T-cell (primary cell): ENCODE measurements around the gene NRP1. TPM values are rescaled to one million over a fixed set of nuclear protein-coding genes. Genes with fewer than 3 reads are reported as not detected.

Source experiments
- ATAC-seq, 4 experiments: fragments of 200-7000 bp in 3 of 4; fragments of 150-1000 bp in 1 of 4; cut with Tn5 transposase; replicated peaks in 1 of 4; 1 replicate in 3 of 4; 2 replicates in 1 of 4; pipeline ENCODE4 v1.10.0; 2021; ENCODE audit warnings: moderate library complexity in 3 of 4, mild to moderate bottlenecking in 2 of 4, moderate number of reproducible peaks in 1 of 4
- CTCF ChIA-PET, 2 donors: fragments of 300-600 bp; sonication (Branson Sonifier 250); formaldehyde crosslinking; loops; one replicate each; lab custom pipeline; 2022; ENCODE audit warnings: antibody characterized with exemption in 2 of 2; lab: Charles Lee
- POLR2A ChIA-PET, 2 donors: fragments of 300-600 bp; sonication (Branson Sonifier 250); formaldehyde crosslinking; loops; one replicate each; lab custom pipeline; 2022; ENCODE audit warnings: antibody characterized with exemption in 2 of 2; lab: Charles Lee
- DNase-seq, 35 experiments: peaks; one replicate each; pipeline versions ENCODE4 v3.0.0 to v3.0.0-alpha.2; 2013 to 2023
- H3K27ac ChIP-seq: one replicate; pipeline ENCODE4 v1.5.1; 2013; ENCODE audit warnings: low read length
- H3K27me3 ChIP-seq, 2 experiments: replicated peaks in 1 of 2; 1 replicate in 1 of 2; 2 replicates in 1 of 2; pipeline versions ENCODE4 v1.6.1 to v1.7.0; 2013; ENCODE audit warnings: low read length in 1 of 2, mixed read lengths in 1 of 2; ENCODE audit not compliant: control insufficient read depth in 2 of 2, insufficient read depth in 2 of 2; ENCODE audit errors: extremely low read depth in 1 of 2
- H3K36me3 ChIP-seq, 2 donors: 1 replicate in 1 of 2; 2 replicates in 1 of 2; pipeline versions ENCODE4 v1.6.1 to v1.7.0; 2013; ENCODE audit warnings: low read length in 1 of 2; ENCODE audit not compliant: control insufficient read depth in 2 of 2, insufficient read depth in 1 of 2; ENCODE audit errors: extremely low read depth in 1 of 2
- H3K4me1 ChIP-seq, 2 experiments: 1 replicate in 1 of 2; 2 replicates in 1 of 2; pipeline versions ENCODE4 v1.6.1 to v1.7.0; 2013; ENCODE audit warnings: low read length in 2 of 2, mixed read lengths in 1 of 2; ENCODE audit not compliant: insufficient read depth in 2 of 2, control insufficient read depth in 1 of 2; ENCODE audit errors: extremely low read depth in 1 of 2
- H3K4me3 ChIP-seq, 2 donors: 1 replicate in 1 of 2; 2 replicates in 1 of 2; pipeline versions ENCODE4 v1.5.1 to v1.7.0; 2013; ENCODE audit warnings: mild to moderate bottlenecking in 2 of 2, low read length in 1 of 2, moderate library complexity in 1 of 2; ENCODE audit not compliant: control insufficient read depth in 1 of 2; ENCODE audit errors: extremely low read depth in 1 of 2
- H3K9me3 ChIP-seq: 2 replicates; pipeline ENCODE4 v1.7.0; 2013
- H3K27ac Mint-ChIP-seq, 2 donors: one replicate each; pipeline ENCODE4 v1.8.0; 2020 to 2021; ENCODE audit warnings: mild to moderate bottlenecking in 2 of 2, mixed read lengths in 2 of 2
- H3K27me3 Mint-ChIP-seq, 2 donors: one replicate each; pipeline ENCODE4 v1.8.0; 2021 to 2022; ENCODE audit warnings: mixed read lengths in 2 of 2
- H3K36me3 Mint-ChIP-seq: one replicate; pipeline ENCODE4 v1.8.0; 2021; ENCODE audit warnings: mixed read lengths
- H3K4me1 Mint-ChIP-seq, 3 donors: one replicate each; pipeline ENCODE4 v1.8.0; 2020 to 2022; ENCODE audit warnings: mixed read lengths in 3 of 3, mild to moderate bottlenecking in 1 of 3
- H3K4me3 Mint-ChIP-seq, 3 donors: one replicate each; pipeline ENCODE4 v1.8.0; 2020 to 2022; ENCODE audit warnings: mild to moderate bottlenecking in 3 of 3, mixed read lengths in 3 of 3, moderate library complexity in 3 of 3
- H3K9me3 Mint-ChIP-seq, 3 donors: one replicate each; pipeline ENCODE4 v1.8.0; 2020 to 2022; ENCODE audit warnings: mixed read lengths in 3 of 3
- WGBS: methylation state at CpG from one replicate; pipeline ENCODE4 v1.1.5; 2013; ENCODE audit warnings: missing lambda C conversion rate; ENCODE audit not compliant: insufficient coverage; 5-methylcytosine and 5-hydroxymethylcytosine counted together
- total RNA-seq, 35 experiments: library from RNA in 6 of 35; stranded (reverse) in 6 of 35; fragments of 120-200 nt in 1 of 35; gene quantifications; one replicate each; pipeline versions ENCODE4 v1.2.1 to v1.2.4 and lab custom pipeline; 2013 to 2026

NRP1 gene
- total RNA-seq, 5 donors from 2014 or later (not counting 1 experiment from before 2014, with no cell fraction given) = 0.62 to 1.9 (median 1.1) TPM; not detected in 2

- Histone ChIP-seq H3K27ac (no peak overlapping the region), H3K4me1 (peaks cover 0 to 5% of the 10 kb centered on the region in 2 experiments), H3K36me3 (no peaks in the 10 kb centered on the region), H3K4me3 (no peak overlapping the region), H3K9me3 (no peaks in the 10 kb centered on the region), H3K27me3 (no peaks in the 10 kb centered on the region)
- CTCF ChIA-PET = no interaction called here
- Mint-ChIP-seq H3K9me3 (no peaks in the 10 kb centered on the region), H3K4me1 (peaks cover 3 to 10% (median 9%) of the 10 kb centered on the region in 3 donors), H3K27me3 (peaks cover 0 to 10% of the 10 kb centered on the region in 2 donors), H3K27ac (no peak overlapping the region), H3K36me3 (no peaks in the 10 kb centered on the region), H3K4me3 (no peak overlapping the region)
- WGBS = no CpG with 5 or more reads among the region's 2 CpGs
- DNase-seq = no peak
- no peak for ATAC-seq
- POLR2A ChIA-PET = no interaction called here
Observed at GRCh38 chr10:33295851-33296250, 38.6 kb downstream of the NRP1 start.

- no peaks in the 10 kb centered on the region for H3K27me3 ChIP-seq
- ATAC-seq (no peak), DNase-seq (no peak)
- Mint-ChIP-seq H3K36me3 (no peaks in the 10 kb centered on the region), H3K4me1 (peaks cover 1 to 9% (median 5%) of the 10 kb centered on the region in 3 donors), H3K4me3 (no peak overlapping the region), H3K27ac (no peak overlapping the region), H3K27me3 (peaks cover 3 to 17% of the 10 kb centered on the region in 2 donors), H3K9me3 (no peaks in the 10 kb centered on the region)
- no peaks in the 10 kb centered on the region for H3K36me3 ChIP-seq
- no peak overlapping the region for H3K27ac ChIP-seq
- peaks cover 0 to 5% of the 10 kb centered on the region in 2 experiments for H3K4me1 ChIP-seq
- H3K4me3 ChIP-seq = no peak overlapping the region
- ChIA-PET CTCF (interaction anchor here in 1 of 2 donors (0.7 kb wide), 1 partner anchor 73 kb away, joined by 3 read pairs; no protein-coding TSS in a partner anchor), POLR2A (no interaction called here)
- no peaks in the 10 kb centered on the region for H3K9me3 ChIP-seq
- WGBS = no CpG with 5 or more reads among the region's 14 CpGs
Observed at GRCh38 chr10:33293531-33294170, 40.8 kb downstream of the NRP1 start.

GRCh38 chr10:33293076-33293475 is 41.4 kb downstream of the NRP1 start:
- no peaks in the 10 kb centered on the region for H3K27me3 ChIP-seq
- no peak overlapping the region for H3K27ac ChIP-seq
- CTCF ChIA-PET = no interaction called here
- peaks cover 0 to 1% of the 10 kb centered on the region in 2 experiments for H3K4me1 ChIP-seq
- POLR2A ChIA-PET = no interaction called here
- no peaks in the 10 kb centered on the region for H3K36me3 ChIP-seq
- no peak for ATAC-seq
- H3K27ac Mint-ChIP-seq = no peak overlapping the region
- no peak for DNase-seq
- H3K4me3 ChIP-seq = no peak overlapping the region
- no peaks in the 10 kb centered on the region for H3K36me3 Mint-ChIP-seq
- no peaks in the 10 kb centered on the region for H3K9me3 ChIP-seq
- no CpG with 5 or more reads among the region's 3 CpGs for WGBS
- no peaks in the 10 kb centered on the region for H3K9me3 Mint-ChIP-seq
- H3K4me1 Mint-ChIP-seq = peaks cover 0 to 3% (median 0%) of the 10 kb centered on the region in 3 donors
- H3K4me3 Mint-ChIP-seq = no peak overlapping the region
- H3K27me3 Mint-ChIP-seq = peaks cover 3 to 17% of the 10 kb centered on the region in 2 donors

- no peak for ATAC-seq
- POLR2A ChIA-PET = no interaction called here
- no peak overlapping the region for H3K27ac ChIP-seq
Observed at GRCh38 chr10:33291053-33291592, 43.3 kb downstream of the NRP1 start.

GRCh38 chr10:33290321-33291052 is 44.0 kb downstream of the NRP1 start:
- Mint-ChIP-seq H3K9me3 (no peaks in the 10 kb centered on the region), H3K27me3 (peaks cover 8 to 24% of the 10 kb centered on the region in 2 donors), H3K27ac (no peak overlapping the region), H3K4me3 (no peak overlapping the region), H3K4me1 (no peaks in the 10 kb centered on the region), H3K36me3 (no peaks in the 10 kb centered on the region)
- H3K4me3 ChIP-seq = no peak overlapping the region
- no peaks in the 10 kb centered on the region for H3K36me3 ChIP-seq
- DNase-seq = no peak
- H3K27ac ChIP-seq = no peak overlapping the region
- WGBS = no CpG with 5 or more reads among the region's 13 CpGs
- no peaks in the 10 kb centered on the region for H3K27me3 ChIP-seq
- no peak for ATAC-seq
- ChIA-PET CTCF (interaction anchor here in 1 of 2 donors (0.7 kb wide), 1 partner anchor 1065 kb away, joined by 7 read pairs; no protein-coding TSS in a partner anchor), POLR2A (no interaction called here)
- no peaks in the 10 kb centered on the region for H3K4me1 ChIP-seq
- no peaks in the 10 kb centered on the region for H3K9me3 ChIP-seq

More at GRCh38 chr10:33291053-33291592, 43.3 kb downstream of the NRP1 start:
- WGBS = 100% methylated on average over 1 of the region's 5 CpGs
- no peaks in the 10 kb centered on the region for H3K4me1 ChIP-seq
- H3K9me3 ChIP-seq = no peaks in the 10 kb centered on the region
- no peaks in the 10 kb centered on the region for H3K9me3 Mint-ChIP-seq
- no peaks in the 10 kb centered on the region for H3K36me3 Mint-ChIP-seq
- CTCF ChIA-PET = no interaction called here
- H3K36me3 ChIP-seq = no peaks in the 10 kb centered on the region
- no peak overlapping the region for H3K4me3 ChIP-seq
- peaks cover 3 to 19% of the 10 kb centered on the region in 2 donors for H3K27me3 Mint-ChIP-seq
- H3K27me3 ChIP-seq = no peaks in the 10 kb centered on the region
- no peaks in the 10 kb centered on the region for H3K4me1 Mint-ChIP-seq
- no peak overlapping the region for H3K27ac Mint-ChIP-seq
- no peak overlapping the region for H3K4me3 Mint-ChIP-seq
- DNase-seq = no peak

GRCh38 chr10:33289776-33290175 is 44.7 kb downstream of the NRP1 start:
- no peaks in the 10 kb centered on the region for H3K9me3 ChIP-seq
- no peak for DNase-seq
- Mint-ChIP-seq H3K36me3 (no peaks in the 10 kb centered on the region), H3K4me1 (no peaks in the 10 kb centered on the region), H3K9me3 (no peaks in the 10 kb centered on the region), H3K4me3 (no peak overlapping the region), H3K27ac (no peak overlapping the region), H3K27me3 (peaks cover 8 to 28% of the 10 kb centered on the region in 2 donors)
- H3K4me3 ChIP-seq = no peak overlapping the region
- no peak for ATAC-seq
- no peaks in the 10 kb centered on the region for H3K4me1 ChIP-seq
- no peak overlapping the region for H3K27ac ChIP-seq
- POLR2A ChIA-PET = no interaction called here
- CTCF ChIA-PET = interaction anchor here in 1 of 2 donors (0.7 kb wide), 1 partner anchor 1065 kb away, joined by 7 read pairs; no protein-coding TSS in a partner anchor
- no peaks in the 10 kb centered on the region for H3K27me3 ChIP-seq
- 94% methylated on average over 5 of the region's 8 CpGs for WGBS
- H3K36me3 ChIP-seq = no peaks in the 10 kb centered on the region
